HG03439 (cell line): Measurements from ENCODE around the gene SLC12A1.
"Not testable (repeated sequence)": the region's sequence is repeated elsewhere in the genome, so short reads cannot be mapped to it uniquely, and the experiment has no call there.

Source experiments
- ATAC-seq: cut with Tn5 transposase; IDR thresholded peaks from one replicate; pipeline ENCODE4 v1.9.1; 2021; ENCODE audit warnings: mild to moderate bottlenecking, moderate library complexity; ENCODE audit not compliant: unreplicated experiment

SLC12A1 gene

GRCh38 chr15:48304398-48304797, 98.3 kb downstream of the SLC12A1 start:
- ATAC-seq = no peak

GRCh38 chr15:48306639-48307038, 100.5 kb downstream of the SLC12A1 start:
- no peak for ATAC-seq

- ATAC-seq = no peak
Observed at GRCh38 chr15:48307586-48307985, 101.5 kb downstream of the SLC12A1 start.

GRCh38 chr15:48309740-48310139, 103.6 kb downstream of the SLC12A1 start:
- no peak for ATAC-seq

GRCh38 chr15:48313216-48313615, 107.1 kb downstream of the SLC12A1 start:
- ATAC-seq = no peak

GRCh38 chr15:48315041-48315440, 108.9 kb downstream of the SLC12A1 start:
- no peak for ATAC-seq

- ATAC-seq = no peak
Observed at GRCh38 chr15:48317221-48317620, 111.1 kb downstream of the SLC12A1 start.

- ATAC-seq = no peak
Observed at GRCh38 chr15:48318131-48318530, 112.0 kb downstream of the SLC12A1 start.

GRCh38 chr15:48323294-48323693, 117.2 kb downstream of the SLC12A1 start:
- no peak for ATAC-seq

GRCh38 chr15:48324949-48325348, 118.8 kb downstream of the SLC12A1 start:
- no peak for ATAC-seq

GRCh38 chr15:48325400-48325799, 119.3 kb downstream of the SLC12A1 start:
- ATAC-seq = no peak

- ATAC-seq = not testable (repeated sequence)
Observed at GRCh38 chr15:48326180-48326579, 120.1 kb downstream of the SLC12A1 start.

- no peak for ATAC-seq
Observed at GRCh38 chr15:48330105-48330785, 124.1 kb downstream of the SLC12A1 start.

GRCh38 chr15:48330855-48331795, 125.0 kb downstream of the SLC12A1 start, which contains the start of gene DUT:
TSS of gene DUT (plus strand) at chr15:48331429. CDS start at chr15:48331516, 87 bp downstream.
- ATAC-seq = peak; percentile 88

- ATAC-seq = peak; percentile 51
Observed at GRCh38 chr15:48331796-48332641, 125.9 kb downstream of the SLC12A1 start.

GRCh38 chr15:48332642-48333034, 126.5 kb downstream of the SLC12A1 start:
- ATAC-seq = no peak

GRCh38 chr15:48333540-48333939, 127.4 kb downstream of the SLC12A1 start:
- no peak for ATAC-seq

- ATAC-seq = no peak
Observed at GRCh38 chr15:48334260-48334659, 128.2 kb downstream of the SLC12A1 start.

- ATAC-seq = no peak
Observed at GRCh38 chr15:48336940-48337339, 130.8 kb downstream of the SLC12A1 start.

GRCh38 chr15:48337607-48338006, 131.5 kb downstream of the SLC12A1 start:
- no peak for ATAC-seq

- ATAC-seq = no peak
Observed at GRCh38 chr15:48340111-48340510, 134.0 kb downstream of the SLC12A1 start.
